GM12864 (cell line): ENCODE data around the gene CACNA2D1.

Experiments
- DNase-seq: peaks from one replicate; pipeline ENCODE4 v3.0.0-alpha.2; 2011; ENCODE audit warnings: low read depth
- H3K4me3 ChIP-seq: 2 replicates; pipeline ENCODE4 v1.5.1; 2011; ENCODE audit warnings: mild to moderate bottlenecking, low read depth, low read length, control low read depth
- CTCF ChIP-seq: IDR thresholded peaks from 2 replicates; pipeline ENCODE4 v1.5.1; 2011; ENCODE audit warnings: low read depth, mild to moderate bottlenecking, moderate library complexity, low read length, control low read depth, inconsistent platforms; ENCODE audit errors: missing control alignments

The CACNA2D1 gene

GRCh38 chr7:82317760-82318159 lies 125.8 kb downstream of the CACNA2D1 start:
- DNase-seq, result no peak

GRCh38 chr7:82317257-82317721 lies 126.3 kb downstream of the CACNA2D1 start:
- no peak overlapping the region for H3K4me3 ChIP-seq
- TF ChIP-seq CTCF, result no peak
- DNase-seq, result no peak

More at GRCh38 chr7:82317760-82318159, 125.8 kb downstream of the CACNA2D1 start:
- H3K4me3 ChIP-seq, result no peak overlapping the region
- no peak for TF ChIP-seq CTCF

- no peak for TF ChIP-seq CTCF
- no peak overlapping the region for H3K4me3 ChIP-seq
- DNase-seq, result no peak
Measured at GRCh38 chr7:82313269-82313668, 130.3 kb downstream of the CACNA2D1 start.

- no peak for DNase-seq
- no peak overlapping the region for H3K4me3 ChIP-seq
- TF ChIP-seq CTCF, result no peak
Measured at GRCh38 chr7:82312646-82313045, 130.9 kb downstream of the CACNA2D1 start.

- no peak for DNase-seq
- no peak overlapping the region for H3K4me3 ChIP-seq
- TF ChIP-seq CTCF, result no peak
Measured at GRCh38 chr7:82305347-82306005, 138.1 kb downstream of the CACNA2D1 start.

- DNase-seq, result no peak
- no peak for TF ChIP-seq CTCF
Measured at GRCh38 chr7:82294865-82295264, 148.7 kb downstream of the CACNA2D1 start.

GRCh38 chr7:82294382-82294784 lies 149.2 kb downstream of the CACNA2D1 start:
- DNase-seq, result no peak
- no peak for TF ChIP-seq CTCF
- H3K4me3 ChIP-seq, result no peak overlapping the region

More at GRCh38 chr7:82294865-82295264, 148.7 kb downstream of the CACNA2D1 start:
- no peak overlapping the region for H3K4me3 ChIP-seq
